NOMO-1 treated with DMSO at 0.1 percent for 48 hours (cell line): ENCODE data around the gene LGSN.
"Not testable (repeated sequence)": the region's sequence is repeated elsewhere in the genome, so short reads cannot be mapped to it uniquely, and the experiment has no call there.

Source experiments
- DNase-seq: peaks from one replicate; lab custom pipeline; 2025; ENCODE audit not compliant: unreplicated experiment; lab: John Stamatoyannopoulos, UW

Gene LGSN, protein sequence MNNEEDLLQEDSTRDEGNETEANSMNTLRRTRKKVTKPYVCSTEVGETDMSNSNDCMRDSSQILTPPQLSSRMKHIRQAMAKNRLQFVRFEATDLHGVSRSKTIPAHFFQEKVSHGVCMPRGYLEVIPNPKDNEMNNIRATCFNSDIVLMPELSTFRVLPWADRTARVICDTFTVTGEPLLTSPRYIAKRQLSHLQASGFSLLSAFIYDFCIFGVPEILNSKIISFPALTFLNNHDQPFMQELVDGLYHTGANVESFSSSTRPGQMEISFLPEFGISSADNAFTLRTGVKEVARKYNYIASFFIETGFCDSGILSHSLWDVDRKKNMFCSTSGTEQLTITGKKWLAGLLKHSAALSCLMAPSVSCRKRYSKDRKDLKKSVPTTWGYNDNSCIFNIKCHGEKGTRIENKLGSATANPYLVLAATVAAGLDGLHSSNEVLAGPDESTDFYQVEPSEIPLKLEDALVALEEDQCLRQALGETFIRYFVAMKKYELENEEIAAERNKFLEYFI

GRCh38 chr6:63319939-63320338 is at the start of gene LGSN:
LGSN (minus strand) TSS chr6:63319983; CDS start chr6:63319943, 40 bp downstream.
- DNase-seq = no peak

DNA sequence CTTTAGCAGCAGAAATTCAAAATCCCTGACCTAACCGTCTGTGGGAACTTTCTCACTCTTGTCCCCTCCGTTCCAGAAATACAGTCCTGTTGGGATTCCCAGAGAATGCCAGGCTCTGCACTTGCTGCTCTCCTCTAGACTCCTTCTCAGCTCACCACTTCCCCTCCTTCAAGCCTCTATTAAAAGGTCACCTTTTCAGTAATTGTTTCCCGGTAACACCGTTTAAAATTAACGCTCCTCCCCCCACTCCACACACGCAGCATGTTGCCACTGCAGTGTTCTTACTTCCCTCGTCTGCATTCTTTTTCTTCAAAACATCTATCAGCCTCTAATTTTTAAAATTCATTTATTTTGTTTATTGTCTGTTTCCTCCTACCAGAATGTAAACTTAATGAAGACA is 48.6 kb upstream of the LGSN start:
- no peak for DNase-seq

GRCh38 chr6:63362500-63363120 is 42.8 kb upstream of the LGSN start:
- DNase-seq = not testable (repeated sequence)

DNA sequence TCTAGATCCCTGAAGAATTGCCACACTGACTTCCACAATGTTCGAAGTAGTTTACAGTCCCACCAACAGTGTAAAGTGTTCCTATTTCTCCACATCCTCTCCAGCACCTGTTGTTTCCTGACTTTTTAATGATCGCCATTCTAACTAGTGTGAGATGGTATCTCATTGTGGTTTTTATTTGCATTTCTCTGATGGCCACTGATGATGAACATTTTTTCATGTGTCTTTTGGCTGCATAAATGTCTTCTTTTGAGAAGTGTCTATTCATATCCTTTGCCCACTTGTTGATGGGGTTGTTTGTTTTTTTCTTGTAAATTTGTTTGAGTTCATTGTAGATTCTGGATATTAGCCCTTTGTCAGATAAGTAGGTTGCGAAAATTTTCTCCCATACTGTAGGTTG is 37.6 kb upstream of the LGSN start:
- not testable (repeated sequence) for DNase-seq

DNA sequence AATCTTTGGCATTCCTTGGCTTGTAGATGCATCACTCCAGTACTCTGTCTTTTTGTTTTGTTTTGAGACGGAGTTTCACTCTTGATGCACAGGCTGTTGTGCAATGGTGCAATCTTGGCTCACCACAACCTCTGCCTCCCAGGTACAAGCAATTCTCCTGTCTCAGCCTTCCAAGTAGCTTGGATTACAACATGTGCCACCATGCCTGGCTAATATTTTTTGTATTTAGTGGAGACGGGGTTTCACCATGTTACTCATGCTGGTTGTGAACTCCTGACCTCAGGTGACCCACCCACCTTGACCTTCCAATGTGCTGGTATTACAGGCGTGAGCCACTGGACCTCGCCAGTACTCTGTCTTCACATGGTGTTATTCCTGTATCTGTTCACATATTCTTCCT is 35.8 kb upstream of the LGSN start:
- no peak for DNase-seq

DNA sequence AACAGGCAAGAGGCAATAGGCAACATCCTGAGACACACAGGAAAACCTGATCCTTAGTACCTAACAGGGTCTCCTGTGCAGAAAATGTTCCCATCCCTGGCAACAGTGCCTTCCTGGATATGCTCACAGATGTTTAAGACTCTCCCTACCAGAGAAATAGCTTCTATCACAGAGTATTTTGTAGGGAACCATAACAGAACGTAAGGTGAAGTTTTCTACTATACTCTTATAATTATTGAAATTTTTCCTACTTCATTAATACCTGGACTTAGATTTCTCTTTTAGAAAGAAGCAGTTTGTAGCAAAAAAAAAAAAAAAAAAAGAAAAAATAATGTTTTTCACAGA is 33.5 kb upstream of the LGSN start:
- no peak for DNase-seq

DNA sequence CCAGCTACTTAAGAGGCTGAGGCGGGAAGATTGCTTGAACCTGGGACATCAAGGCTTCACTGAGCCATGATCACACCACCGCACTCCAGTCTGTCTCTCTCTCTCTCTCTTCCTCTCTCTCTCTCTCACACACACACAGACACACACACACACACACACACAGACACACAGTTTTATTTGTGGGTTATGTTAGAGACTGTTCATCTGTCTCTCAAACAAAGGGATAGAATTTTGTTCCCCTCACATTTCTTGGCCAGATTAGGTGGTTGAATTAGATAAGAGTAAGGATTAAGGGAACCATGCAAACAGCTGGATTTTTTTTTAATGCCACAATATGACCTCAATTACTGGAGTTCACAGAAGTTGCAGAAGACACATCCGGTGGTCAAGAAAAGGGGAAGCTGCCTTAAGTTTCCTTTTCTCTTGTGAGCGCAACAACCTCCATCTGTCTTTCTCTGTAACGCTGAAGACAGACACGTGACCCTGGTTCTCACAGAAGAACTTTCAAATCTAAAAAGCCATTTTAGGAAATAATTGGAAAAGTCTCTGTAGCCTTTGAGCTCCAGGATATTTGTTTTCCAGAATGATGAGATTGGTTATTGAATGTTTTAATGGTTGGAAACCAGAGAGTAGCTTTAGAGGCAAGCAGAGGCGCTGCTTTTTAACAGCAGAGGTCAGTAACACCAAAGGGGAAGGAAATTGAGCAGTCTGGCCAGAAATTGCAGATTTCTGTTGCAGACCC is 32.9 kb upstream of the LGSN start:
- DNase-seq = peak; percentile 94

DNA sequence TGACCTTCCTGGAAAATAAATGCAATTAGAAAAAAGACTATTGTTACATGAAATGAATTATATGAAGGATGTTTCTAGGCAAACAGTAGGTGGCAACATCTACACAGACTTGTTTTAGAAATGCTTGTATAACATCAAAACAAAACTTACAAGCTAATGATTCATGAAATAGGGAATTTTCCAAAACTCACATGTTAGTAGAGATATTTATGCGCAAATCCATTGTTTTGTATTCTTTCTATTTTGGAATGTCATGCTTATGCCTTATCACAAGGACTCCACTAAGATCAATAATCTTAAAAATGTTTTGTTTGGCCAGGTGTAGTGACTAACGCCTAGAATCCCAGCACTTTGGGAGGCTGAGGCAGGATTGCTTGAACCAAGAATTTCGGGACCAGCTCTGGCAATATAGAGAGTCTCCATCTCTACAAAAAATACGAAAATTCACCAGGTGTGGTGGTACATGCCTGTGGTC is 32.3 kb upstream of the LGSN start:
- DNase-seq = peak; percentile 15

DNA sequence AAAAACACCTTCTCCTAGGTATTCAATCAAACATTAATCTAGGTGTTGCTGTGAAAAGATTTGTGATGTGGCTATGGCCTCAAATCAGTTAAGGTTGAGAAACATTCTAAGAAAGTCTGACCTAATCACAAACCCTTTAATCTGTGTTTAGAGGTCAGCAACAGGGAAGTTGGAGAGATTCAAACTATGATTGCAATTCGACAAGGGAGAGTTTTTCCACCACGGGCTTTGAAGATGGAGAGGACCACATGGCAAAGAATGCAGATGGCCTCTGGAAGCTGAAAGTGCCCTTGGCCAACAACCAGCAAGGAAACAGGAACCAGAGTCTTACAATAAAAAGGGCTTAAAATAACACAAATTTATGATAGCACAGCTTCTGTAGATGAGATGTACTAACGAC is 29.6 kb upstream of the LGSN start:
- DNase-seq = peak; percentile 48

GRCh38 chr6:63348836-63349235 is 29.1 kb upstream of the LGSN start:
- DNase-seq = no peak

DNA sequence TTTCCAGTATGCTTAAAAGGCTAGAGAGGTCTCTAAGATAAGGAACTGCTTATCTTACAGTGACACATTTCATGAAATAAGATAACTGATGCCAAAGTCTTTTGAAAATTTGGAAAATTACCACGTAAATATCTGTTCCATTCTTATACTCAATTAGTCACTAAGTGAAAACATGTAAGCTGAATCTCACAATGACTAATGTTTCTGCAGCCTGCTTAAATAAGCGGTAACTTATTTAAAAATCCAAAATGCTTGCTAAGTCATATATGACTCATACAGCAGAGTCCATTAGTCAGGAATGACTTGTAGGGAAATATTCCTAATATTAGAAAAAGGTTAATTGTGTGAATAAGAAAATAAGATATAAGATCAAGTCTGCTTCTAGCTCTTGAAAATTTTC is 27.8 kb upstream of the LGSN start:
- no peak for DNase-seq

- DNase-seq = no peak
Measured at GRCh38 chr6:63346217-63346835, 26.5 kb upstream of the LGSN start.

GRCh38 chr6:63340351-63340750 is 20.6 kb upstream of the LGSN start:
- no peak for DNase-seq

DNA sequence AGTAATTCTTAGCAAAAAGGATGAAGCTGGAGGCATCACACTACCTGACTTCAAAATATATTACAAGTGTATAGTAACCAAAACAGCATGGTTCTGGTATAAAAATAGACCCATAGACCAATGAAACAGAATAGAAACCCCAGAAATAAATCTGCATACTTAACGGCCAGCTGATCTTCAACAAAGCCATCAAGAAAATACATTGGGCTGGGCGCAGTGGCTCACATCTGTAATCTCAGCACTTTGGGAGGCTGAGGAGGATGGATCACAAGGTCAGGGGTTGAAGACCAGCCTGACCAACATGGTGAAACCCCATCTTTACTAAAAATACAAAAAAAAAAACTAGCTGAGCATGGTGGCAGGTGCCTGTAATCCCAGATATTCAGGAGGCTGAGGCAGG is 14.9 kb upstream of the LGSN start:
- not testable (repeated sequence) for DNase-seq

- DNase-seq = no peak
Measured at GRCh38 chr6:63333440-63333839, 13.7 kb upstream of the LGSN start.

GRCh38 chr6:63326630-63327029 is 6.8 kb upstream of the LGSN start:
- DNase-seq = not testable (repeated sequence)

DNA sequence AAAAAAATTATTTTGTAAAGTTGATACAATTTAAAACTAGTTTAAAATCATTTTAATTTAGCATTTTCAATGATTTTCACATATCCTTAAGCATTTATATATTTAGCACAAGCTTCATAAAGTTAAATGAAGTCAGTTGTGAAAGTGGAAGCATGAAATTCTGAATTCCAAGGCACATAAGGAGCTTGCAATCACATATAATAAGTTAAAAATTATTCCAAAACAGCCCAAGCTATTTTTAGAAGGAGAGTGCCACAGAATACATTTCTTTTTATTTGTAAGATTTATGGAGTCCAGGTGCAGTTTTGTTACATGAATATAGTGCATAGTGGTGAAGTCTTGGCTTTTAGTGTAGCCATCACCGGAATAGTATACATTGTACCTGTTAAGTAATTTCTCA is 3.2 kb upstream of the LGSN start:
- DNase-seq = no peak

DNA sequence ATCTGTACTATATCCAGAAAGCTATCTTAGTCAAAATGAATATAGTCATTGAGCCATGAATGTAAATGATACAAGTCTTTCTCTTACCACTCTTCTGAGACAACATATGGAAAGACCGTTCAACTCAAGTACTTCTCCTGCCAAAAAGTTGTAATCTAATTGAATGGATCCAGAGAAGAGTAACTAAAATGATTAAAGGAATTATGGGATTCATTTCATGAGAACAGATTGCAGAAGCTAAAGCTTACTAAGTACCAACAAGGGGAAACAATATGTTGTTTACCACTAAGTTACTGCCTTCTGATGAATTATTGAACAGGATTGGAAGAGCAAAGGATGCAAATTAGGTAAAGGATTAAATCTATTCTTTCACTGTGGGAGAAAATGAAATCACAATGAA is 2.0 kb upstream of the LGSN start:
- no peak for DNase-seq

- DNase-seq = no peak
Measured at GRCh38 chr6:63317641-63318040, 2.1 kb downstream of the LGSN start.

- DNase-seq = no peak
Measured at GRCh38 chr6:63316113-63316512, 3.7 kb downstream of the LGSN start.

DNA sequence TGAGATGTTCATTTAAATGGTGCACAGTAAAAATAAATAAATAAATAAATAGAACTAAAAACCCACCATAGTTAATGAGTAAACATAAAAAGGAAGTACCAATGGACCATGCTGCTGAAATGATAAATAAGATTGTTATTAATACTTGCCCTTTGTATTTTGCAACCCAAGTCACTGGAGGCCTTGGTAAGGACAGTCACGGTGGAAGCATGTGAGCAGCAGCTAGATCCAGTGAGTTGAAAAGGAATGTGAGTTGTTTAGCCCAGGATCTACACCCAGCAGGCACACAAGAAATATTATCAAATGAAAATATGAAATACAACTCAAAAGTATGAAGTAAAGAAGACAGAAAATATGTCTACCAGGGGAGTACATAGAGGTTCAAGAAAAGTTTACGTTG is 6.7 kb downstream of the LGSN start:
- no peak for DNase-seq
